Spleen (tissue), 7 donors: ENCODE measurements around the gene HK3.

Source experiments
- CTCF ChIP-seq, 11 experiments: fragments of 200-600 bp in 7 of 11; fragments of 450-650 bp in 4 of 11; sonication (generic) in 4 of 11; IDR thresholded peaks in 8 of 11; conservative IDR thresholded peaks in 3 of 11; 1 replicate in 7 of 11; 2 replicates in 4 of 11; pipeline versions ENCODE4 v1.4.0 to v1.8.0; 2016 to 2021; ENCODE audit warnings: antibody characterized with exemption in 11 of 11, inconsistent platforms in 4 of 11, mild to moderate bottlenecking in 1 of 11
- POLR2A ChIP-seq, 3 donors: fragments of 450-650 bp; IDR thresholded peaks; one replicate each; pipeline ENCODE4 v1.5.1; 2017; ENCODE audit warnings: antibody characterized with exemption in 3 of 3, mild to moderate bottlenecking in 1 of 3
- POLR2AphosphoS5 ChIP-seq, 3 donors: sonication (generic); formaldehyde crosslinking; IDR thresholded peaks; one replicate each; pipeline ENCODE4 v1.5.1; 2017; ENCODE audit warnings: antibody characterized with exemption in 3 of 3
- donor health status: DM: no; HTN: no; CAD: no; lungs with moderate emphysema.
- donor health status: DM: no; HTN: no; CAD: no.
- donor health status: DM: no; HTN: no; CAD: no.

- TF ChIP-seq POLR2A (IDR thresholded peaks at IDR 0.05): no peak
- no peak for TF ChIP-seq CTCF (IDR thresholded peaks at IDR 0.05 in 8 of 11, conservative IDR thresholded peaks at IDR 0.05 in 3 of 11)
- no peak for TF ChIP-seq POLR2AphosphoS5 (IDR thresholded peaks at IDR 0.05)
Observed at GRCh38 chr5:176860381-176860780, 38.8 kb downstream of the HK3 start.
